Measurements from ENCODE around the gene ZFP36L2. TPM values are rescaled to one million over a fixed set of nuclear protein-coding genes. Genes with fewer than 3 reads are reported as not detected.
A peak's percentile ranks its signal among the peaks of the same experiment; 100 is the strongest.

ZFP36L2 gene
- total RNA-seq, 2 donors from 2014 or later, result 117 to 256 TPM

DNA sequence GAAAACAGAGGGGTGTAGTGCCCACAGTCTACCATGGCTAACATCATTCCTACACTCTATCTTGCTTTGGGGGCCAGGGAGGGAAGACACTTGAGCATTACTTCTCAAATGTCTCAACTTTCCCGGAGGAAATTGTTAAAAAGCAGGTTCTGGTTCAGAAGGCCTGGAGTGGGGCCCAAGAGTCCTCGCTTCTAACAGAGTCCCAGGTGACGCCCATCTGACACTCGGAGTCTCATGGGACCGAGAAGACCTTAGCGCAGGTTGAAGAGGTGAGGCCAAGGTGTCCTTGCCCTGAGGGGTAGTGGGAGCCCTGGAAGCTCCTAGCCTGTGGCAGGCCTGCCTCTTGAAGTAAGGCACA, 40.1 kb downstream of the ZFP36L2 start:
- TF ChIP-seq POLR2AphosphoS5 (IDR thresholded peaks at IDR 0.05) (no peak), POLR2A (IDR thresholded peaks at IDR 0.05) (no peak)
- TF ChIP-seq, protein P1, sequence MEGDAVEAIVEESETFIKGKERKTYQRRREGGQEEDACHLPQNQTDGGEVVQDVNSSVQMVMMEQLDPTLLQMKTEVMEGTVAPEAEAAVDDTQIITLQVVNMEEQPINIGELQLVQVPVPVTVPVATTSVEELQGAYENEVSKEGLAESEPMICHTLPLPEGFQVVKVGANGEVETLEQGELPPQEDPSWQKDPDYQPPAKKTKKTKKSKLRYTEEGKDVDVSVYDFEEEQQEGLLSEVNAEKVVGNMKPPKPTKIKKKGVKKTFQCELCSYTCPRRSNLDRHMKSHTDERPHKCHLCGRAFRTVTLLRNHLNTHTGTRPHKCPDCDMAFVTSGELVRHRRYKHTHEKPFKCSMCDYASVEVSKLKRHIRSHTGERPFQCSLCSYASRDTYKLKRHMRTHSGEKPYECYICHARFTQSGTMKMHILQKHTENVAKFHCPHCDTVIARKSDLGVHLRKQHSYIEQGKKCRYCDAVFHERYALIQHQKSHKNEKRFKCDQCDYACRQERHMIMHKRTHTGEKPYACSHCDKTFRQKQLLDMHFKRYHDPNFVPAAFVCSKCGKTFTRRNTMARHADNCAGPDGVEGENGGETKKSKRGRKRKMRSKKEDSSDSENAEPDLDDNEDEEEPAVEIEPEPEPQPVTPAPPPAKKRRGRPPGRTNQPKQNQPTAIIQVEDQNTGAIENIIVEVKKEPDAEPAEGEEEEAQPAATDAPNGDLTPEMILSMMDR (IDR thresholded peaks at IDR 0.05), result no peak
- H3K27ac ChIP-seq, result no peak overlapping the region
- peaks cover 4% of the 10 kb centered on the region for H3K4me1 ChIP-seq (replicated peaks)
- H3K9me3 ChIP-seq, result no peaks in the 10 kb centered on the region
- intact Hi-C loops (cut with DNase I), result no loop called here
- H3K4me3 ChIP-seq, result no peak overlapping the region
- no peaks in the 10 kb centered on the region for H3K27me3 ChIP-seq (replicated peaks; ENCODE audit: insufficient read depth)
- H3K36me3 ChIP-seq, result no peaks in the 10 kb centered on the region
- 87% methylated on average over 6 of the region's 6 CpGs for WGBS
- no peak for DNase-seq (ENCODE audit: low spot score)

DNA sequence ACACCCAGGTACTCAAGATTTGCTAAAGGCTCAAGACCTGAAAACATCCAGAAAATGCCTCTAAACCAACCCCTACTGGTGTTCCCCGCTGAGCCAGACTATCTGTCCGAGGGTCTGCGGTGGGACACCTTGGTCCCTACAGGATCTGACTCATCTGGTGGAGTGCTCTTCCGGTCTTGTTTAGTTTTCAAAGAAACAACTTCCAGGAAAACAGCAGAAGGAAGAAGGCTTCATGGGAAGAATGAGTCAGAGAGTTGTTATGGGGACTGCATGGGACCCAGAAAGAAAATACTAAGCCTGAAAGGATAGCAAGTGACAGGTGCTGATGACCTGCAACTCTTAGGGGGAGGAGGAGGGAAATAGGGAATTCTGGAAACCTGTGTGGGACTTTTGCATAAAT, 41.3 kb downstream of the ZFP36L2 start:
- TF ChIP-seq POLR2AphosphoS5 (IDR thresholded peaks at IDR 0.05), result no peak
- H3K27me3 ChIP-seq (replicated peaks; ENCODE audit: insufficient read depth), result no peaks in the 10 kb centered on the region
- WGBS, result 92% methylated on average over 4 of the region's 4 CpGs
- no peaks in the 10 kb centered on the region for H3K36me3 ChIP-seq
- peaks cover 4% of the 10 kb centered on the region for H3K4me1 ChIP-seq (replicated peaks)
- intact Hi-C loops (cut with DNase I), result no loop called here
- no peak overlapping the region for H3K27ac ChIP-seq
- H3K9me3 ChIP-seq, result no peaks in the 10 kb centered on the region
- H3K4me3 ChIP-seq, result no peak overlapping the region
- DNase-seq (ENCODE audit: low spot score), result no peak

DNA sequence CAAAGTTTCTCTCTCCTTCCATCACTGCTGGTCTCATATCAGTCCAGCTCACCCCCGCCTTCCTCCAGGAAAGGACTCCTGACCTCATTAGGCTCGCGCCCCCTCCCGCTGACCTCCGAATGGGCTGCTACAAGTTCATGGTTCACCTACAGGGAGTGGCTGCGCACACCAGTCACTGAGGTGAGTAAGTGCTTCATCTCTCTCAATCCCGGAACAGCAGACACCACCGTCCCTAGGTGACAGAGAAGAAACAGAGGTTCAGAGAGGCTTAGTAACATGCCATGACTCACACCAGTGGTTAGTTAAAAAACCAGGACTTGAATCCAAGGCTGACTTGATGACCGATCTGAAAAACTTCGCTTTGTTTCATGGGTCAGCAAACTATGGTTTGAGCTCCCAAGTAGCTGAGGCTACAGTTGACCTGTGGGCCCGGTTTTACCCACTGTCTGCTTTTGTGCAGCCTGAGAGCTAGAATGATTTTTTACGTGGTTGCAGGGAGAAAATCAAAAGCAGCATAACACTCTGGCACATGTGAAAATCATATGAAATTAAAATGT, 42.0 kb downstream of the ZFP36L2 start:
- TF ChIP-seq POLR2A (IDR thresholded peaks at IDR 0.05) (no peak), POLR2AphosphoS5 (IDR thresholded peaks at IDR 0.05) (no peak)
- TF ChIP-seq, protein P1 (IDR thresholded peaks at IDR 0.05), result no peak
- Histone ChIP-seq H3K9me3 (no peaks in the 10 kb centered on the region), H3K4me3 (no peak overlapping the region), H3K36me3 (no peaks in the 10 kb centered on the region), H3K4me1 (replicated peaks) (peaks cover 4% of the 10 kb centered on the region), H3K27ac (no peak overlapping the region), H3K27me3 (replicated peaks; ENCODE audit: insufficient read depth) (no peaks in the 10 kb centered on the region)
- intact Hi-C loops (cut with DNase I), result no loop called here
- 87% methylated on average over 12 of the region's 12 CpGs for WGBS
- DNase-seq (ENCODE audit: low spot score), result no peak

DNA sequence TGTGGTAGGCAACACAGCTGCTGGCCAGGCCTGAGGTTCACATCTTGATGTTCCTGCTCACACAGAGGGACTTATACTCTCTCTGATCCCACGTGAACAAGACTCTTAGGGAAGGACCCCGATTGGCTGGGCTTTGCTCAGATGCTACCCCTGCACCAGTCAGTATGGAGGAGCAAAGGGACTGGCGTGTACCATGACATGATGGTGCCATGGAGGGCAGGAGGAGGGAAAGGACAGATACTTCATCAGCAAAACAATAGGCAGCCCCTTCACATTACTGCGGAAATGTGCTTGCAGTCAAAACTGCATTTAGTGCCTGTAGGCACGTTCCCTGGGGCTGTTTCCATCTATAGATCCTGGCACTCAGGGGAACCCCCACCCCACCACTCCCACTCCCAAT, 42.7 kb downstream of the ZFP36L2 start:
- Histone ChIP-seq H3K4me3 (no peak overlapping the region), H3K9me3 (no peaks in the 10 kb centered on the region), H3K4me1 (replicated peaks) (peaks cover 8% of the 10 kb centered on the region), H3K27ac (no peak overlapping the region), H3K27me3 (replicated peaks; ENCODE audit: insufficient read depth) (no peaks in the 10 kb centered on the region), H3K36me3 (no peaks in the 10 kb centered on the region)
- intact Hi-C loops (cut with DNase I), result no loop called here
- 72% methylated on average over 5 of the region's 5 CpGs for WGBS
- no peak for DNase-seq (ENCODE audit: low spot score)
- TF ChIP-seq POLR2AphosphoS5 (IDR thresholded peaks at IDR 0.05) (no peak), POLR2A (IDR thresholded peaks at IDR 0.05) (no peak)

DNA sequence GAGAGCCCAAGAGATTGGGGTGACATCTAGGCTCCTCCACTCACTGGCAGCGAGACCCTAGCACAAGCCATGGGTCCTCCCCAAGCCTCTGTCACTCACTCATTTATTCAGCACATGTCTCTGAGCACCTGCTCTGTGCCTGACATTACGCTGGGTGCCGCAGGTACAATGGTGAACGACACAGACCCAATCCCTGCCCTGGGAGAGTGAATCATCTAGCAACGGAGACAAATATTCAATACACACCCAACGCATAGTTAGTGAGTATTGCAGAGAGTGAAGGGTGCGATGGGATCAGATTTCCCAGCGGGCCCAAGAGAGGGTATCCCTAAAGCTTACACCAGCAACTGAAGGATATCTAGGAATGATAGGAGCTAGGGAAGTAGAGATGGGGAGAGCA, 45.5 kb downstream of the ZFP36L2 start:
- Histone ChIP-seq H3K4me3 (no peak overlapping the region), H3K9me3 (no peaks in the 10 kb centered on the region), H3K27ac (no peak overlapping the region), H3K36me3 (no peaks in the 10 kb centered on the region), H3K27me3 (replicated peaks; ENCODE audit: insufficient read depth) (no peaks in the 10 kb centered on the region), H3K4me1 (replicated peaks) (peaks cover 8% of the 10 kb centered on the region)
- no peak for TF ChIP-seq POLR2A (IDR thresholded peaks at IDR 0.05)
- TF ChIP-seq, protein P1 (IDR thresholded peaks at IDR 0.05), result no peak
- no peak for TF ChIP-seq POLR2AphosphoS5 (IDR thresholded peaks at IDR 0.05)
- 97% methylated on average over 8 of the region's 8 CpGs for WGBS
- intact Hi-C loops (cut with DNase I), result no loop called here
- DNase-seq (ENCODE audit: low spot score), result no peak

DNA sequence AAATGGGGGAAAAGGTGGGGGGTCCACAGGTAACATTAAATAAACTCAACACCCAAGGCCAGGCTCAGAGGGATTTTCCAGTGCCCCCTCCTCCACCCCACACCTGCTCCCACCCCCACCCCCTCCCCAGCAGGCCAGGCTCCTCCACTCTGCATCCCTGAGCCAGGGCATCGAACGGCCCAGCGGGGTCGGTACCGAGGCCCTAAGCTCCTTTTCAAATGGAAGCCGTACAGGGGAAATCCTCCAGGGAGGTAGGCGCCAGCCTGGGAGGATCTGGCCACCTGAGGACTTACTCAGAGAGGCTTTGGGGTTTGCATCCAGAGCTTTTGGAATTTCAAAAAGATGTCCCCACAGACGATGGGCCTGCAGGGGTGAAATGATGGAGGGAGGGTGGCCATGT, 46.5 kb downstream of the ZFP36L2 start:
- H3K27me3 ChIP-seq (replicated peaks; ENCODE audit: insufficient read depth), result no peaks in the 10 kb centered on the region
- no peak for DNase-seq (ENCODE audit: low spot score)
- intact Hi-C loops (cut with DNase I), result loop anchor here (2.0 kb wide), 1 partner anchor 39 kb away; no protein-coding TSS in a partner anchor
- peaks cover 8% of the 10 kb centered on the region for H3K4me1 ChIP-seq (replicated peaks)
- TF ChIP-seq POLR2A (IDR thresholded peaks at IDR 0.05), result no peak
- TF ChIP-seq POLR2AphosphoS5 (IDR thresholded peaks at IDR 0.05), result no peak
- TF ChIP-seq, protein P1 (IDR thresholded peaks at IDR 0.05), result no peak
- H3K4me3 ChIP-seq, result no peak overlapping the region
- H3K27ac ChIP-seq, result peak overlapping the region; percentile 82 to 91
- H3K36me3 ChIP-seq, result no peaks in the 10 kb centered on the region
- no peaks in the 10 kb centered on the region for H3K9me3 ChIP-seq
- 91% methylated on average over 8 of the region's 8 CpGs for WGBS

Data from prostate gland (tissue), 2 donors.